ENCODE data around the gene ANKRD33. TPM values are rescaled to one million over a fixed set of nuclear protein-coding genes. Genes with fewer than 3 reads are reported as not detected.

The ANKRD33 gene
- total and polyA plus RNA-seq, 2 of the 8 experiments (the other 6 are each of a cell fraction or from before 2014, with no cell fraction given): 0.41 to 0.53 TPM

DNA sequence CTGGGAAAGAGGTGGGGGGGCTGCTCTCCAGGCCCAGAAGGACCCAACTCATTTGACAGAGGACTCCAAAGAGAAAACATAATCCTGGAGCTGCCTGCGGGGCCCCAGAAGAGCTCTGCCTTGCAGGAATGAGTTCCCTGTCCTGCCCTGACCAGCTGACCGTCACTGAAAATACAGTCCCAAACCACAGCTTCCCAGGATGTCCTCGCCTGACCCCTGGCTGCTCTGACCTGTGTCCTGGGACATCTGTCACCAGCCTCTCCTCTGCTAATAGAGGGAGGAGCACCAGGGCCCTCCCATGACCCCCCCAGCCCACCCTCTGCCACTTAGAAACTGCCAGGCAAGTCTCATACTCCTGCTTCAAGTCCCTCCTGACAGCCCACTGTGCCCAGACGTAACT is 49.1 kb upstream of the ANKRD33 start (continued):
- TF ChIP-seq, protein P1, sequence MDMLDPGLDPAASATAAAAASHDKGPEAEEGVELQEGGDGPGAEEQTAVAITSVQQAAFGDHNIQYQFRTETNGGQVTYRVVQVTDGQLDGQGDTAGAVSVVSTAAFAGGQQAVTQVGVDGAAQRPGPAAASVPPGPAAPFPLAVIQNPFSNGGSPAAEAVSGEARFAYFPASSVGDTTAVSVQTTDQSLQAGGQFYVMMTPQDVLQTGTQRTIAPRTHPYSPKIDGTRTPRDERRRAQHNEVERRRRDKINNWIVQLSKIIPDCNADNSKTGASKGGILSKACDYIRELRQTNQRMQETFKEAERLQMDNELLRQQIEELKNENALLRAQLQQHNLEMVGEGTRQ (IDR thresholded peaks at IDR 0.05; ENCODE audit: low read length): no peak
- no peak for TF ChIP-seq MAFK (IDR thresholded peaks at IDR 0.05; ENCODE audit: low read depth, low read length)
- no peak for TF ChIP-seq JUND (IDR thresholded peaks at IDR 0.05; ENCODE audit: low read length)
- TF ChIP-seq FOSL1 (IDR thresholded peaks at IDR 0.05; ENCODE audit: insufficient read depth, low read depth, low read length): no peak
- no peak for TF ChIP-seq POLR2AphosphoS5 (IDR thresholded peaks at IDR 0.05; ENCODE audit: low read depth, low read length)
- TF ChIP-seq CHD1 (IDR thresholded peaks at IDR 0.05; ENCODE audit: low read depth, low read length): no peak

Measured in H1 (cell line).